Caco-2 (cell line): Measurements from ENCODE around the gene VWA8. TPM values are rescaled to one million over a fixed set of nuclear protein-coding genes. Genes with fewer than 3 reads are reported as not detected.
A peak's percentile ranks its signal among the peaks of the same experiment; 100 is the strongest.
"Not testable (repeated sequence)": the region's sequence is repeated elsewhere in the genome, so short reads cannot be mapped to it uniquely, and the experiment has no call there.

Experiments
- BruUV-seq: library from RNA; stranded (reverse); fragments of 400-500 nt; replicated peaks from 2 replicates; lab custom pipeline; 2021; lab: Mats Ljungman, UMichigan
- CTCF ChIA-PET: fragments of 300-600 bp; sonication (Branson Sonifier 250); formaldehyde crosslinking; loops from one replicate; lab custom pipeline; 2022; ENCODE audit warnings: antibody characterized with exemption; lab: Charles Lee
- POLR2A ChIA-PET: fragments of 300-600 bp; sonication (Branson Sonifier 250); formaldehyde crosslinking; loops from one replicate; lab custom pipeline; 2022; ENCODE audit warnings: antibody characterized with exemption; lab: Charles Lee
- DNase-seq, 2 experiments: peaks; one replicate each; pipeline versions ENCODE4 v3.0.0 to v3.0.0-alpha.2; 2020 to 2022
- H3K27me3 ChIP-seq: replicated peaks from 2 replicates; pipeline ENCODE4 v1.6.0; 2011; ENCODE audit warnings: low read length; ENCODE audit not compliant: control insufficient read depth, insufficient read depth
- H3K36me3 ChIP-seq: 2 replicates; pipeline ENCODE4 v1.5.1; 2011; ENCODE audit warnings: low read length; ENCODE audit not compliant: control insufficient read depth, insufficient read depth
- H3K4me1 ChIP-seq: fragments of 250-450 bp; sonication (Bioruptor Pico); 2 replicates; pipeline ENCODE4 v1.5.1; 2020; ENCODE audit warnings: mild to moderate bottlenecking
- H3K4me3 ChIP-seq: 2 replicates; pipeline ENCODE4 v1.5.1; 2011; ENCODE audit warnings: low read depth, mild to moderate bottlenecking, control low read depth, low read length
- H3K9me3 ChIP-seq: fragments of 250-450 bp; sonication (Bioruptor Pico); 2 replicates; pipeline ENCODE4 v1.5.1; 2020; ENCODE audit warnings: mild to moderate bottlenecking, moderate library complexity
- H3K27ac Mint-ChIP-seq: one replicate; pipeline ENCODE4 v1.8.0; 2022; ENCODE audit warnings: mixed read lengths; ENCODE audit not compliant: unreplicated experiment
- H3K27me3 Mint-ChIP-seq: one replicate; pipeline ENCODE4 v1.8.0; 2022; ENCODE audit warnings: mixed read lengths; ENCODE audit not compliant: insufficient read depth, unreplicated experiment
- H3K36me3 Mint-ChIP-seq: one replicate; pipeline ENCODE4 v1.8.0; 2022; ENCODE audit warnings: mild to moderate bottlenecking, mixed read lengths; ENCODE audit not compliant: insufficient read depth, unreplicated experiment
- H3K4me1 Mint-ChIP-seq: one replicate; pipeline ENCODE4 v1.8.0; 2022; ENCODE audit warnings: low read depth, mixed read lengths; ENCODE audit not compliant: unreplicated experiment
- H3K4me3 Mint-ChIP-seq: one replicate; pipeline ENCODE4 v1.8.0; 2022; ENCODE audit warnings: mild to moderate bottlenecking, moderate library complexity, mixed read lengths; ENCODE audit not compliant: unreplicated experiment
- H3K9me3 Mint-ChIP-seq: one replicate; pipeline ENCODE4 v1.8.0; 2022; ENCODE audit warnings: mixed read lengths; ENCODE audit not compliant: unreplicated experiment
- CTCF ChIP-seq, 2 experiments: fragments of 200-600 bp in 1 of 2; IDR thresholded peaks; 1 replicate in 1 of 2; 2 replicates in 1 of 2; pipeline versions ENCODE4 v1.5.1 to v1.8.0; 2011 to 2022; ENCODE audit warnings: antibody characterized with exemption in 1 of 2, control low read depth in 1 of 2, inconsistent platforms in 1 of 2, low read depth in 1 of 2, low read length in 1 of 2, mild to moderate bottlenecking in 1 of 2, moderate library complexity in 1 of 2; ENCODE audit not compliant: insufficient read depth in 1 of 2, severe bottlenecking in 1 of 2, unreplicated experiment in 1 of 2
- intact Hi-C: fragments of 100-400 bp; cut with micrococcal nuclease; formaldehyde crosslinking; loops from one replicate; pipeline ENCODE4 v1.10.0; 2022; ENCODE audit not compliant: unreplicated experiment
- total RNA-seq: library from RNA; stranded (reverse); gene quantifications from 2 replicates; pipeline ENCODE4 v1.2.3, GENCODE V29; 2022

Gene VWA8
- total RNA-seq, 1 experiment from 2014 or later: 20.7 TPM

GRCh38 chr13:41621716-41622431 is 339.0 kb downstream of the VWA8 start:
- H3K36me3 ChIP-seq: no peaks in the 10 kb centered on the region
- H3K4me3 ChIP-seq: no peak overlapping the region
- Mint-ChIP-seq H3K4me3 (no peak overlapping the region), H3K9me3 (peaks cover 10% of the 10 kb centered on the region), H3K4me1 (peaks cover 48% of the 10 kb centered on the region), H3K27ac (peak overlapping the region; percentile 86), H3K27me3 (no peaks in the 10 kb centered on the region), H3K36me3 (peaks cover 21% of the 10 kb centered on the region)
- H3K4me1 ChIP-seq: peaks cover 38% of the 10 kb centered on the region
- intact Hi-C loops: loop anchor here (1.0 kb wide), 3 partner anchors 8 to 26 kb away; no protein-coding TSS in a partner anchor
- no peak for TF ChIP-seq CTCF (IDR thresholded peaks at IDR 0.05; ENCODE audit: insufficient read depth in 1 of 2, low read depth in 1 of 2, low read length in 1 of 2, severe bottlenecking in 1 of 2, unreplicated experiment in 1 of 2)
- POLR2A ChIA-PET: interaction anchor here (0.9 to 2.4 kb wide), 4 partner anchors 8 to 23 kb away, joined by 3 to 21 read pairs (median 4); no protein-coding TSS in a partner anchor
- DNase-seq: peak; percentile 62 to 65
- CTCF ChIA-PET: interaction anchor here (0.7 to 1.3 kb wide), 3 partner anchors 15 to 31 kb away, joined by 3 to 5 read pairs (median 3); no protein-coding TSS in a partner anchor
- no peaks in the 10 kb centered on the region for H3K27me3 ChIP-seq
- BruUV-seq: TSS peak; percentile 93
- H3K9me3 ChIP-seq: no peaks in the 10 kb centered on the region; the same call in 1 of the 2 replicates

- CTCF ChIA-PET: not testable (repeated sequence)
- H3K4me1 Mint-ChIP-seq: peaks cover 52% of the 10 kb centered on the region
These were observed 343.3 kb downstream of the VWA8 start for GRCh38 chr13:41617633-41618032.

GRCh38 chr13:41616151-41616550 is 344.8 kb downstream of the VWA8 start:
- Histone ChIP-seq H3K27me3 (no peaks in the 10 kb centered on the region), H3K4me3 (no peak overlapping the region), H3K4me1 (peaks cover 57% of the 10 kb centered on the region), H3K36me3 (peaks cover 5% of the 10 kb centered on the region; the same call in 1 of the 2 replicates), H3K9me3 (no peaks in the 10 kb centered on the region)
- CTCF ChIA-PET: no interaction called here
- no peak for TF ChIP-seq CTCF (IDR thresholded peaks at IDR 0.05; ENCODE audit: insufficient read depth in 1 of 2, low read depth in 1 of 2, low read length in 1 of 2, severe bottlenecking in 1 of 2, unreplicated experiment in 1 of 2)
- peaks cover 42% of the 10 kb centered on the region for H3K4me1 Mint-ChIP-seq
- peaks cover 10% of the 10 kb centered on the region for H3K9me3 Mint-ChIP-seq
- DNase-seq: no peak
- no peak overlapping the region for H3K4me3 Mint-ChIP-seq
- POLR2A ChIA-PET: no interaction called here
- H3K27ac Mint-ChIP-seq: peak overlapping the region; percentile 78
- no TSS peak for BruUV-seq
- no peaks in the 10 kb centered on the region for H3K27me3 Mint-ChIP-seq
- intact Hi-C loops: no loop called here
- H3K36me3 Mint-ChIP-seq: peaks cover 27% of the 10 kb centered on the region

More at GRCh38 chr13:41617633-41618032, 343.3 kb downstream of the VWA8 start:
- H3K9me3 Mint-ChIP-seq, H3K27ac Mint-ChIP-seq, BruUV-seq, H3K27me3 Mint-ChIP-seq, H3K4me3 Mint-ChIP-seq, H3K9me3 ChIP-seq, H3K27me3 ChIP-seq, H3K36me3 ChIP-seq, H3K4me3 ChIP-seq, intact Hi-C loops, DNase-seq: not testable (repeated sequence)
- H3K36me3 Mint-ChIP-seq: peaks cover 26% of the 10 kb centered on the region
- H3K4me1 ChIP-seq: peaks cover 57% of the 10 kb centered on the region
- POLR2A ChIA-PET: interaction anchor here (0.7 kb wide), 1 partner anchor 24 kb away, joined by 4 read pairs; no protein-coding TSS in a partner anchor
